HEK293T (cell line): ENCODE data around the gene MYLK3.

Source experiments
- ARNT ChIP-seq: fragments of 450-650 bp; IDR thresholded peaks from 2 replicates; pipeline ENCODE4 v1.6.1; 2017; ENCODE audit warnings: mild to moderate bottlenecking
- BHLHE40 ChIP-seq: fragments of 450-650 bp; IDR thresholded peaks from 2 replicates; pipeline ENCODE4 v1.6.1; 2016; ENCODE audit warnings: mild to moderate bottlenecking, moderate library complexity, borderline replicate concordance
- FOXK2 ChIP-seq: fragments of 450-650 bp; IDR thresholded peaks from 2 replicates; pipeline ENCODE4 v1.6.1; 2016; ENCODE audit warnings: mild to moderate bottlenecking
- L3MBTL2 ChIP-seq: fragments of 450-650 bp; conservative IDR thresholded peaks from 2 replicates; pipeline ENCODE4 v1.6.1; 2016; ENCODE audit warnings: mild to moderate bottlenecking
- PKNOX1 ChIP-seq: fragments of 450-650 bp; IDR thresholded peaks from 2 replicates; pipeline ENCODE4 v1.6.1; 2016
- TARDBP ChIP-seq: fragments of 450-650 bp; IDR thresholded peaks from 2 replicates; pipeline ENCODE4 v1.6.1; 2016

GRCh38 chr16:46721885-46722284 lies 26.3 kb downstream of the MYLK3 start:
- TF ChIP-seq L3MBTL2 (no peak), ARNT (no peak), BHLHE40 (no peak), PKNOX1 (no peak), FOXK2 (no peak), TARDBP (no peak)
